ENCODE results near the gene SLC37A1. TPM values are rescaled to one million over a fixed set of nuclear protein-coding genes. Genes with fewer than 3 reads are reported as not detected.
A peak's percentile ranks its signal among the peaks of the same experiment; 100 is the strongest.

SLC37A1 gene
- total RNA-seq, 1 experiment from 2014 or later, result 4.9 TPM

GRCh38 chr21:42593007-42593814 is 79.6 kb downstream of the SLC37A1 start:
- Mint-ChIP-seq H3K27ac (ENCODE audit: low read depth, unreplicated experiment) (no peak overlapping the region), H3K9me3 (ENCODE audit: unreplicated experiment) (no peaks in the 10 kb centered on the region), H3K36me3 (ENCODE audit: insufficient read depth, unreplicated experiment) (no peaks in the 10 kb centered on the region), H3K4me3 (ENCODE audit: unreplicated experiment) (no peak overlapping the region), H3K27me3 (ENCODE audit: insufficient read depth, unreplicated experiment) (peaks cover 17% of the 10 kb centered on the region), H3K4me1 (ENCODE audit: insufficient read depth, unreplicated experiment) (no peaks in the 10 kb centered on the region)
- peak; percentile 93 for TF ChIP-seq CTCF (IDR thresholded peaks at IDR 0.05; ENCODE audit: unreplicated experiment)
- DNase-seq (ENCODE audit: unreplicated experiment), result peak; percentile 72
- intact Hi-C loops (cut with micrococcal nuclease), result loop anchor here (2.0 kb wide), 1 partner anchor 226 kb away; no protein-coding TSS in a partner anchor
- BruUV-seq (replicated peaks), result no TSS peak
- CTCF ChIA-PET, result interaction anchor here (0.6 to 2.5 kb wide), 21 partner anchors 9 to 1788 kb away, joined by 3 to 28 read pairs (median 4); partner anchors contain the start of gene WDR4
- POLR2A ChIA-PET, result interaction anchor here (0.5 to 1.6 kb wide), 4 partner anchors 44 to 258 kb away, joined by 3 to 8 read pairs (median 3); no protein-coding TSS in a partner anchor

- Mint-ChIP-seq H3K27ac (ENCODE audit: low read depth, unreplicated experiment) (no peak overlapping the region), H3K4me1 (ENCODE audit: insufficient read depth, unreplicated experiment) (no peaks in the 10 kb centered on the region), H3K36me3 (ENCODE audit: insufficient read depth, unreplicated experiment) (no peaks in the 10 kb centered on the region), H3K9me3 (ENCODE audit: unreplicated experiment) (no peaks in the 10 kb centered on the region), H3K27me3 (ENCODE audit: insufficient read depth, unreplicated experiment) (peaks cover 17% of the 10 kb centered on the region), H3K4me3 (ENCODE audit: unreplicated experiment) (no peak overlapping the region)
- ChIA-PET POLR2A (no interaction called here), CTCF (interaction anchor here (0.6 to 2.5 kb wide), 4 partner anchors 102 to 227 kb away, joined by 3 to 28 read pairs (median 12); no protein-coding TSS in a partner anchor)
- no TSS peak for BruUV-seq (replicated peaks)
- intact Hi-C loops (cut with micrococcal nuclease), result no loop called here
- DNase-seq (ENCODE audit: unreplicated experiment), result no peak
- no peak for TF ChIP-seq CTCF (IDR thresholded peaks at IDR 0.05; ENCODE audit: unreplicated experiment)
Measured at GRCh38 chr21:42594616-42595282, 81.1 kb downstream of the SLC37A1 start.

- Mint-ChIP-seq H3K27ac (ENCODE audit: low read depth, unreplicated experiment) (no peak overlapping the region), H3K9me3 (ENCODE audit: unreplicated experiment) (no peaks in the 10 kb centered on the region), H3K27me3 (ENCODE audit: insufficient read depth, unreplicated experiment) (peaks cover 17% of the 10 kb centered on the region), H3K4me3 (ENCODE audit: unreplicated experiment) (no peak overlapping the region), H3K4me1 (ENCODE audit: insufficient read depth, unreplicated experiment) (no peaks in the 10 kb centered on the region), H3K36me3 (ENCODE audit: insufficient read depth, unreplicated experiment) (no peaks in the 10 kb centered on the region)
- intact Hi-C loops (cut with micrococcal nuclease), result no loop called here
- no peak for TF ChIP-seq CTCF (IDR thresholded peaks at IDR 0.05; ENCODE audit: unreplicated experiment)
- DNase-seq (ENCODE audit: unreplicated experiment), result no peak
- ChIA-PET CTCF (interaction anchor here (0.6 kb wide), 2 partner anchors 102 to 185 kb away, joined by 3 to 4 read pairs; no protein-coding TSS in a partner anchor), POLR2A (no interaction called here)
- BruUV-seq (replicated peaks), result no TSS peak
Measured at GRCh38 chr21:42595283-42596187, 81.9 kb downstream of the SLC37A1 start.

Measured in MCF 10A (cell line).